ENCODE measurements around the gene SNX19.
"Not testable (repeated sequence)": the region's sequence is repeated elsewhere in the genome, so short reads cannot be mapped to it uniquely, and the experiment has no call there.

The SNX19 gene

DNA sequence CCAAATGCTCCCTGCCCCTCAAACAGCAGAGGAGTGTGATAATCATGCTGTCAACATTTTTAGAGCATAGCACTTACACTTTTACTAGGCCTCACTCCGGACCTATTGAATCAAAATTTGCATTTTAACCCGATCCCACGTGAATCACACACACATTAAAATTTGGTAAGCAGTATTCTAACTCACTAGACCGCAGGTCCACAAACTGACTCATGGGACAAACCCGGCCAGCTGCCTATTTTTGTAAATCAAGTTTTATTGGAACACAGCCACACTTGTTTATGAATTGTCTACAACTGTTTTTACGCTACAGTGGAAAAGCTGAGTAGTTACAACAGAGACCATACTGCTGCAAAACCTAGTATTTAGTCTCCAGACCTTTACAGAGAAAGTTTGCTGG lies 43.3 kb downstream of the SNX19 start:
- no peak for DNase-seq (ENCODE audit: low spot score)

DNA sequence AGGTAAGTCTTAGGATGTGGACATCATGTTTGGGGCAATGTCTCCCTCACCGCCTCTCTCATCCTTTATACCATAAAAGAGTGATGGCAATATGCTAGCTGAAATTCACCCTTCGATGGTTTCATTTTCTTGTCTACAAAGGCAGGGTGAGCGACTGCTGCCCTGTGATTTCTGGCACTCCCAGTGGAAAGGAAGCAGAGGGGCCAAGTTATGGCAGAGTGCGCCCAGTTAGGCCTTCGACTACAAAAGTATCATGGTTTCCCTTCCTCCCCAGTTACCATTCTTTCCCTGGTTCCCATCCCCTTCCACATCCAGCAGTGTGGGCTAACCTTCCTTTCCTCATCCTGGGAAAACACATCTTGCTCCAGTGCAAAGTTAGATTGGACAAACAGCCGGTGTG lies 43.8 kb downstream of the SNX19 start:
- no peak for DNase-seq (ENCODE audit: low spot score)

- DNase-seq (ENCODE audit: low spot score), result no peak
Observed at GRCh38 chr11:130872102-130872501, 44.2 kb downstream of the SNX19 start.

- no peak for DNase-seq (ENCODE audit: low spot score)
Observed at GRCh38 chr11:130871616-130872015, 44.7 kb downstream of the SNX19 start.

DNA sequence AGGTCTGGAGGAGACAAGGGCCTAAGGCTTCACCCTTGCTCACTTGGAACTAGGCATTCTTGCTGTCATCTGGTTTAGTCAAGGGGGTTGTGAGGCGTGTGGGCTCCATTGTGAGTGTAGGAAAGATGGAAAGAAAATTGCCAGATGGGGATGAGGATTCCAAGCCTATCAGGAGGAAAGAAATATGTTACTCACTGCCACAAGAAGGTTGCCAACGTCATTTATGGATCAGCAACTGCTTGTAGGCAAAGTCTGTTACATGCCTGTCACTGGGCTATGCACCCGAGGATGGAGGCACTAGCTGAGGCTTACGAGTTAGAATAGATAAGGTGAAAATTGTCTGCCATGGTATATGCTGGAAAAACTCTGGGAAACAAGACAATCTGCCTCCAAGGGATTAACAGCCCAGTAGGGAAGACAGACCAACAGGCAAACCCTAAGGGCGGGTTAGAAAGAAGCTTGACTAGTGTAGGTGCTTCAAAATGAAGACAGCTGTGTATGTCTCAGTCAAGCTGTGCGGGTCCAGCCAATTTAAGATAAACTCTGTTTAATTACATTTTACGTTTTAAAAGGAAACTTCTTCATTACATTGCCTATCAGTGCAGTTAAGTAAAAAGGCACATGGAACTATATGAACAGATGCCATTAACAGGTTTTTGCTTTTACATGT lies 47.4 kb downstream of the SNX19 start:
- DNase-seq (ENCODE audit: low spot score), result no peak

GRCh38 chr11:130868086-130868710 lies 48.1 kb downstream of the SNX19 start:
- DNase-seq (ENCODE audit: low spot score), result no peak

GRCh38 chr11:130866831-130867230 lies 49.4 kb downstream of the SNX19 start:
- no peak for DNase-seq (ENCODE audit: low spot score)

DNA sequence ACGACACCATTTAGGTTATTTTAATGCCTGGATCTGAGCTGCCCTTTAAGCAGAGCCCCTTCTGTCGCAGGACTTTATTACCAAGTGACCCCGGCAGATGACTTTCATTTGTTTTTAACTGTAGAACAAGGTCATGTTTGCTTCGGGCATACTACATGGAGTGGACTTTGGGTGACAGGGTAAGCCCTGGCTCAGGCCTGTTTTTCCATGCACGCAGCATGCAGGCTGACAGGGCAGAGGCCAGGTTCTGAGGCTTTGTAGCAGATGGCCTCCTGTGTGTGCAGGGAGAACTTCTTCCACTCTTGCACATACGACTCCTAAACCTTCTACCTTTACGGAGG lies 50.5 kb downstream of the SNX19 start:
- DNase-seq (ENCODE audit: low spot score), result no peak

- no peak for DNase-seq (ENCODE audit: low spot score)
Observed at GRCh38 chr11:130865091-130865773, 51.0 kb downstream of the SNX19 start.

DNA sequence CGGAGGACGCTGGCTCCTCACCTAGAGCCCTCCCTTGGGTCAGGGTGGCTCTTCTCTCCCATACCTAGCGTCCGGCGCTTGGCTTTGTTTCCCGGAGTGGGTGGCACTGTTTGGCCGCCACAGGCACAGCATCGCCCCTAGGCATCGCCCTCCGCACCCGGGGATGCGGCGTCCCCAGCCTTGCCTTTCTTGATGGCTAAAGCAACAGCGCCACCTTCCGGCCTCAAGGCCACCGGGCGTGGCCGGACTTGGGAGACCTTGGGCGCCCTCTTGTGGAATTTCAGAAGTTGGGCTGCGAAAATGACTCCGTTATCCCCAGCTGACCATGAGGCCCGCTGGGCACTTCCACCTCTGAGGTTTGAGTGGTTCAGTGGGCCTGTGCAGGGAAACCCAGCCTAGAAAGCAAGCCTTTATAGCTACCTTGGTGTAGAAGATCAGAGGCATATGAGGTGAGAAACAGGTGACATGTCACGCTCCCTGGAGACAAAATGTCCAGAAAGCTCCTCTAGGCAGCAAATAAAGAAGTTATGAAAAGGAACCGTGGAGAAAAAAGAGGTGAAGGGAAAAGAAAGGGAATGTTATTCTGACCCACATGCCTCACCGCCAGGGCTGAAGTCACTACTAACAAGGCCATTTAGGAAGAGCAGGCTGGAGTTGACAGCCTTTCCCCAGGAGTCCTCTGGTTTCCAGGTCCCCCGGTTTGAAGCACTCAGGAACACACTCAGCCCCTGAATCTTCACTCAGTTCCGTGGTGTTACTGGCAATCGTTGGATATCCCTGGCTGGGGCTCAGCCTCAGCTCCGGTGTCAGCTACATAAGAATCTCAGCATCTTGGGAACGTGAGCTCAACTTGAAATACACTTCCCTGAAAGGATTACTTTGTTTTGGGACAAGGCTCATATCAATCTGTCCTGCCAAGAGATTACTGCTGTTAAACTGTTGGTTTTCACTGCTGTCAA lies 54.1 kb downstream of the SNX19 start:
- DNase-seq (ENCODE audit: low spot score), result peak; percentile 87

DNA sequence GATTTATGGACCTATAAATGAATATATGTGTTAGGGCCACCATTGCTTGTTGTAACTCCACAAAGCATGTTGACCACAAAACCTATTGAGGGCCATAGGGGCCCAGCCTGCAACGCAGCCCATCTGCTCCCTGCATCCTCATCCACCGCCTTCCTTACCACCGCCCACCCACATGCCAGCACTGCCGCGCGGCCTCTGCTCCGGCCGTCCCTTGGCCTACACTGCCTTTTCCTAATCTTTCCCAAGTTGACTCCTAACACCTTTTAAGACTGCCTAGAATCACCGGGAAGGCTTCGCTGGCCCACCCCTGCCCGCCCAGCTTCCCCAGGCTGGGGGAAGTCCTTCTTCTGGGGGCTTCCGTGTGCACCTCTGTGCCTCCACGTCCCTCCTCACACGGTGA lies 55.0 kb downstream of the SNX19 start:
- DNase-seq (ENCODE audit: low spot score), result no peak

- DNase-seq (ENCODE audit: low spot score), result no peak
Observed at GRCh38 chr11:130859886-130860285, 56.4 kb downstream of the SNX19 start.

DNA sequence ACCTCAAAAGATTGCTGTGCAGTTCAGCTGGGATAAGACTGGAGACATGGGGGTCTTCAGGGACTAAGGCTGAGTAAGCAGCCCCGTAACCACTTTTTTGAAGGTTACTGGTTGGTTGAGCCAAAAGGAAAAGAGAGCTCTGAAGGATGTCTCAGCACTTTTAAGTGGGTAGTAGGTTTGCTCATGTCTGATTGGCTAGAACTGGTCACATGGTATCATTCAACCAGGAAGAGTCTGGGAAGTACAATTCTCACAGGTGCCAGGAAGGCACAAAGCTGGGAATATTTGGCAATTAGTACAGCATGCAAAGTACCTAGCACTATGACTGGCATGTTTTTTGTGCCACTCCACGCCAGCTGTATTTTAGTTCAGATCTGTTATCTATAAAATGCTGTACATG lies 58.1 kb downstream of the SNX19 start:
- DNase-seq (ENCODE audit: low spot score), result no peak

- DNase-seq (ENCODE audit: low spot score), result not testable (repeated sequence)
Observed at GRCh38 chr11:130855707-130856106, 60.6 kb downstream of the SNX19 start.

DNA sequence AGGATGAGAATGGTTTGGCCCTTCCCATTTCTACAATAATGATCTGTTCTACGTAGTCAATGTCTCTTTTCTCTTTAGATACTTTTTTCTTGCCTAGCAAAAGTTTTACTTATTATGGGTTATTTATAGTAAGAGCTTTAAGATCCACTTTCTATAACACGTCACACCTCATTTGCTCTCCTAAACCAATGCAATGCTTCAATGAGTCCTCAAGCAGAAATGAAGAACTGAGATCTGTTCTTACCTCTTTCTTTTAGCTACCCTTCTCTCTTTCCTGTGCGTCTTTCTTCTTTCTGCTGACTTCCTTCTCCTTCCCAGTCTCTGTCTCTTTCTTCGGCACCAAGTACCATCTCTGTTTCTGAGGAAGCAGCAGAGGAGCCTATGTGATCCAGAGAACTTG lies 61.8 kb downstream of the SNX19 start:
- DNase-seq (ENCODE audit: low spot score), result no peak

DNA sequence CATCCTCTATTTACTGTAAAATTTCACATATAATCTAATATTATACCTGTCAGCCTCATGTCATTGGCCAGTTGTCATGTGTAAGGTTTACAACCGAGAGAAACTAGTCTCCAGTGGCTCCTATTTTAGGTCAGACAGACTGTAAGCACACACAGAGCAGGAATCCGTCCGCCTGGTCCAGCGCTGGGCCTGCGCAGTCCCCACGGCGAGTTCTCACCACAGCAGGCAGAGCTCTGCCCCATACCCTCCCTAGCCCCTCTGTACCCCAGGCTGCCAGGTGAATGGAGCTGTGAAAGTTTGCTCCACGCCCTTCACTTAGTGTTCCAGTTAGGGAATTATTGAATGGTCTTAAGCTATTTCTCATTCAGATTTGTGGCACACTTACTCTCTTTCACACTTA lies 63.7 kb downstream of the SNX19 start:
- no peak for DNase-seq (ENCODE audit: low spot score)

DNA sequence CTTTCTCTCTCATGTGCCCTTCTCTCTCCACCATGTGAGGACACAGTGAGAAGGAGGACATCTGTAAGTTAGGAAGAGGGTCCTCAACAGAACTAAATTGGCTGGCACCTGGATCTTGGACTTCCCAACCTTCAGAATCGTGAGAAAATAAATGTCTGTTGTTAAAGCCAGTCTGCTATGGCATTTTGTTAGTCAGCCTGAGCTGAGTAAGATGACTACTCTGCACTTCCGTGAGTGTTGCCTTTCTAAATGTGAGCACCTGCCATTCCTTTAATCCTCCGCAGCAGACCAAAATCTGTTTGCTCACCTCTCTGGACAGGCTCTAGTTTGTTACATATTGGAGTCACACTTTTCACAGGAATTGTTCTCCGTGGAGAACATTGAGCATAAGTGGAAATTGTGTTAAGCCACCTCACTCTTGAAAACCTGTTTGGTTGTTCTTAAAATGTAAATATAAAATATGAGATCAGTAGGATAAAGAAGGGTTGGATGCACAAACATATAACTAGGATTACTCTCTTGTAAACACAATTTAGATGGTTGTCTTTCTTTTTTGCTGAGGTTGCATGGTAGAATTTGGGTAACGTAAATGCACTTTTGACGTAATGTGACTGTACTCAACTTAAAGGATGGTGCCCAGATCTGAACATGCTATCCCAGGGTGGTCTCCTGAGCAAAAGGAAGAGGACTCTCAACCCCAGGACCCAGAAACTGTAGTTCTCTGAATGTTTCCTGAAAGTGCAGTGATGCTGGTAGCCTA lies 65.9 kb downstream of the SNX19 start:
- DNase-seq (ENCODE audit: low spot score), result no peak

DNA sequence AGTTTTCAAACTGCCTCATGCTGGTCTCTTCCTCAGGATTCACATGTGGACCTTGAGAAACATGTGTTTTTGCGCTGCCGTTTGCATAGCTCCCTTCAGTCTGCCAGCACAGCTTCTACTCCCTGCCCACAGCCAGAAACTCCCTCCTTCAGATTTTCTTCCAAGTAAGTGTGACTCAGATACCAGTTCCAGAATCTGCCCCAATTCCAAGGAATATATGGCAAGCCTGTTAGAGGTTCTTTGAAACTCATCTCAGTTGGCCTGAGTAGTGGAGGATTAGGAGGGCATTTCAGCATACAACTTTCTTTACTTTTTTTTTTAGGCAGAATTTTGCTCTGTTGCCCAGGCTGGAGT lies 67.1 kb downstream of the SNX19 start:
- DNase-seq (ENCODE audit: low spot score), result no peak

GRCh38 chr11:130848361-130849214 lies 67.7 kb downstream of the SNX19 start:
- no peak for DNase-seq (ENCODE audit: low spot score)

GRCh38 chr11:130847517-130847916 lies 68.8 kb downstream of the SNX19 start:
- no peak for DNase-seq (ENCODE audit: low spot score)

- DNase-seq (ENCODE audit: low spot score), result no peak
Observed at GRCh38 chr11:130846606-130847005, 69.7 kb downstream of the SNX19 start.

Measured in CD4-positive, alpha-beta T cell treated with Interleukin-2 at 100 ng/mL for 4 hours (primary cell).